HCT116 (cell line): ENCODE measurements around the gene FAM53A. TPM values are rescaled to one million over a fixed set of nuclear protein-coding genes. Genes with fewer than 3 reads are reported as not detected.

Source experiments
- ATAC-seq: fragments of 200-7000 bp; cut with Tn5 transposase; 2 replicates; pipeline ENCODE4 v1.9.1; 2020; ENCODE audit warnings: mild to moderate bottlenecking, moderate library complexity
- BruUV-seq: library from RNA; stranded (reverse); fragments of 400-500 nt; replicated peaks from 2 replicates; lab custom pipeline; 2021; lab: Mats Ljungman, UMichigan
- CTCF ChIA-PET: fragments of 300-600 bp; sonication (Branson Sonifier 250); formaldehyde crosslinking; loops from one replicate; lab custom pipeline; 2021; ENCODE audit warnings: antibody characterized with exemption; lab: Charles Lee
- POLR2A ChIA-PET: fragments of 300-600, 350-600 bp; sonication (Branson Sonifier 250); formaldehyde crosslinking; loops from one replicate; lab custom pipeline; 2021; ENCODE audit warnings: antibody characterized with exemption; lab: Charles Lee
- RAD21 ChIA-PET, 2 experiments: fragments of 300-600 bp; sonication (Branson Sonifier 250); formaldehyde crosslinking; loops; one replicate each; lab custom pipeline; 2023; ENCODE audit warnings: low total read pairs in 2 of 2; ENCODE audit not compliant: uncharacterized antibody in 2 of 2, unreplicated experiment in 2 of 2, low non-redundant PET in 1 of 2; lab: Charles Lee
- DNase-seq: peaks from one replicate; pipeline ENCODE4 v3.0.0-alpha.2; 2010; ENCODE audit warnings: low read depth, low spot score
- H2AFZ ChIP-seq: fragments of 200-600 bp; shearing (Covaris generic), sonication (generic); 2 replicates; pipeline ENCODE4 v1.6.1; 2017; ENCODE audit warnings: low read depth, mixed run types, mixed read lengths, antibody characterized with exemption, low read length; ENCODE audit not compliant: poor library complexity, severe bottlenecking
- H3K27ac ChIP-seq: 2 replicates; pipeline ENCODE4 v1.5.1; 2012; ENCODE audit warnings: low read depth, low read length
- H3K27me3 ChIP-seq: fragments of 200-600 bp; sonication (generic); 2 replicates; pipeline ENCODE4 v1.6.1; 2016; ENCODE audit warnings: mixed run types, low read length, mixed read lengths; ENCODE audit not compliant: insufficient read depth
- H3K36me3 ChIP-seq, 2 experiments: fragments of 200-500 bp in 1 of 2; fragments of 200-600 bp in 1 of 2; sonication (Bioruptor generic) in 1 of 2; sonication (generic) in 1 of 2; 2 replicates each; pipeline versions ENCODE4 v1.5.1 to v1.6.1; 2014 to 2016; ENCODE audit warnings: low read length in 2 of 2, inconsistent platforms in 1 of 2, mixed read lengths in 1 of 2, mixed run types in 1 of 2; ENCODE audit not compliant: insufficient read depth in 2 of 2, control insufficient read depth in 1 of 2
- H3K4me1 ChIP-seq, 2 experiments: fragments of 200-600 bp in 1 of 2; sonication (generic) in 1 of 2; 2 replicates each; pipeline versions ENCODE4 v1.5.1 to v1.6.1; 2012 to 2017; ENCODE audit warnings: low read length in 2 of 2, inconsistent platforms in 1 of 2, mild to moderate bottlenecking in 1 of 2, mixed read lengths in 1 of 2, mixed run types in 1 of 2, moderate library complexity in 1 of 2; ENCODE audit not compliant: insufficient read depth in 2 of 2, control insufficient read depth in 1 of 2
- H3K4me2 ChIP-seq: fragments of 200-600 bp; sonication (generic); 2 replicates; pipeline ENCODE4 v1.6.1; 2017; ENCODE audit warnings: mixed run types, low read length, mixed read lengths
- H3K4me3 ChIP-seq, 2 experiments: fragments of 200-600 bp in 1 of 2; sonication (generic) in 1 of 2; replicated peaks in 1 of 2; 2 replicates each; pipeline ENCODE4 v1.5.1; 2011 to 2016; ENCODE audit warnings: low read length in 2 of 2, control low read depth in 1 of 2, low read depth in 1 of 2, mild to moderate bottlenecking in 1 of 2, mixed read lengths in 1 of 2, mixed run types in 1 of 2
- H3K79me2 ChIP-seq: fragments of 200-600 bp; sonication (generic); 2 replicates; pipeline ENCODE4 v1.6.1; 2017; ENCODE audit warnings: mild to moderate bottlenecking, mixed run types, low read length, moderate library complexity, mixed read lengths; ENCODE audit not compliant: insufficient read depth
- H3K9ac ChIP-seq: fragments of 200-600 bp; sonication (generic); 2 replicates; pipeline ENCODE4 v1.6.1; 2016; ENCODE audit warnings: low read length, mixed read lengths
- H3K9me2 ChIP-seq: fragments of 200-600 bp; sonication (generic), shearing (Covaris generic); 2 replicates; pipeline ENCODE4 v1.6.1; 2017; ENCODE audit warnings: mixed run types, mild to moderate bottlenecking, moderate library complexity; ENCODE audit not compliant: insufficient read depth
- H3K9me3 ChIP-seq, 2 experiments: fragments of 200-500 bp in 1 of 2; fragments of 200-600 bp in 1 of 2; sonication (Bioruptor generic) in 1 of 2; sonication (generic) in 1 of 2; 2 replicates each; pipeline ENCODE4 v1.6.1; 2014 to 2017; ENCODE audit warnings: low read length in 2 of 2, mixed read lengths in 2 of 2, inconsistent platforms in 1 of 2, low read depth in 1 of 2, mild to moderate bottlenecking in 1 of 2, mixed run types in 1 of 2, moderate library complexity in 1 of 2; ENCODE audit not compliant: control insufficient read depth in 1 of 2, insufficient read depth in 1 of 2
- H4K20me1 ChIP-seq: fragments of 200-600 bp; sonication (generic), shearing (Covaris generic); 2 replicates; pipeline ENCODE4 v1.6.1; 2017; ENCODE audit warnings: mixed run types, mild to moderate bottlenecking, moderate library complexity; ENCODE audit not compliant: insufficient read depth
- CEBPB ChIP-seq: IDR thresholded peaks from 2 replicates; pipeline ENCODE4 v1.6.1; 2012; ENCODE audit warnings: low read depth
- CTCF ChIP-seq, 3 experiments: fragments of 200-600 bp in 1 of 3; sonication (generic) in 1 of 3; IDR thresholded peaks in 2 of 3; conservative IDR thresholded peaks in 1 of 3; 2 replicates each; pipeline ENCODE4 v1.5.1; 2012 to 2017; ENCODE audit warnings: low read depth in 2 of 3, low read length in 2 of 3, antibody characterized with exemption in 1 of 3, borderline replicate concordance in 1 of 3, control low read depth in 1 of 3, mild to moderate bottlenecking in 1 of 3, mixed read lengths in 1 of 3, mixed run types in 1 of 3, moderate library complexity in 1 of 3; ENCODE audit not compliant: insufficient read depth in 1 of 3
- EGR1 ChIP-seq: IDR thresholded peaks from 2 replicates; pipeline ENCODE4 v1.6.1; 2012; ENCODE audit warnings: low read depth
- ELF1 ChIP-seq: IDR thresholded peaks from 2 replicates; pipeline ENCODE4 v1.6.1; 2012; ENCODE audit warnings: low read depth, borderline replicate concordance
- EZH2 ChIP-seq: fragments of 200-600 bp; sonication (generic); IDR thresholded peaks from 2 replicates; pipeline ENCODE4 v1.6.1; 2017; ENCODE audit warnings: antibody characterized with exemption, mixed run types
- JUND ChIP-seq: IDR thresholded peaks from 2 replicates; pipeline ENCODE4 v1.6.1; 2012
- POLR2A ChIP-seq: IDR thresholded peaks from 2 replicates; pipeline ENCODE4 v1.7.0; 2011; ENCODE audit warnings: borderline replicate concordance; ENCODE audit not compliant: insufficient read depth, insufficient read length; ENCODE audit errors: extremely low read depth
- POLR2AphosphoS5 ChIP-seq: IDR thresholded peaks from 2 replicates; pipeline ENCODE4 v1.6.1; 2011; ENCODE audit warnings: mild to moderate bottlenecking, low read depth, low read length, moderate library complexity
- RAD21 ChIP-seq: IDR thresholded peaks from 2 replicates; pipeline ENCODE4 v1.6.1; 2012; ENCODE audit warnings: low read depth, mild to moderate bottlenecking
- SIN3A ChIP-seq: IDR thresholded peaks from 2 replicates; pipeline ENCODE4 v1.6.1; 2012; ENCODE audit warnings: low read depth
- SRF ChIP-seq: IDR thresholded peaks from 2 replicates; pipeline ENCODE4 v1.6.1; 2012; ENCODE audit warnings: low read depth
- TCF7L2 ChIP-seq: IDR thresholded peaks from 2 replicates; pipeline ENCODE4 v1.7.0; 2011; ENCODE audit warnings: borderline replicate concordance, inconsistent platforms; ENCODE audit not compliant: insufficient read depth, insufficient read length; ENCODE audit errors: extremely low read depth
- YY1 ChIP-seq: IDR thresholded peaks from 2 replicates; pipeline ENCODE4 v1.6.1; 2011; ENCODE audit warnings: low read length, low read depth, moderate library complexity, mild to moderate bottlenecking; ENCODE audit not compliant: insufficient replicate concordance; ENCODE audit errors: extremely low read depth
- ZFX ChIP-seq: fragments of 450-650 bp; IDR thresholded peaks from 2 replicates; pipeline ENCODE4 v1.6.1; 2017
- intact Hi-C: fragments of 100-400 bp; cut with micrococcal nuclease; formaldehyde crosslinking; loops from 2 replicates; pipeline ENCODE4 v1.10.0; 2022
- total RNA-seq: library from RNA; stranded (reverse); gene quantifications from one replicate; pipeline ENCODE4 v1.2.1, GENCODE V29; 2021; ENCODE audit not compliant: unreplicated experiment
- TF ChIP-seq, protein P1 (sequence below): IDR thresholded peaks from 2 replicates; pipeline ENCODE4 v1.6.1; 2012

Gene FAM53A
- total RNA-seq, 1 experiment from 2014 or later = 1.1 TPM

GRCh38 chr4:1730532-1731135 lies 46.5 kb upstream of the FAM53A start:
- peaks cover 87% of the 10 kb centered on the region for H3K79me2 ChIP-seq
- no TSS peak for BruUV-seq

DNA sequence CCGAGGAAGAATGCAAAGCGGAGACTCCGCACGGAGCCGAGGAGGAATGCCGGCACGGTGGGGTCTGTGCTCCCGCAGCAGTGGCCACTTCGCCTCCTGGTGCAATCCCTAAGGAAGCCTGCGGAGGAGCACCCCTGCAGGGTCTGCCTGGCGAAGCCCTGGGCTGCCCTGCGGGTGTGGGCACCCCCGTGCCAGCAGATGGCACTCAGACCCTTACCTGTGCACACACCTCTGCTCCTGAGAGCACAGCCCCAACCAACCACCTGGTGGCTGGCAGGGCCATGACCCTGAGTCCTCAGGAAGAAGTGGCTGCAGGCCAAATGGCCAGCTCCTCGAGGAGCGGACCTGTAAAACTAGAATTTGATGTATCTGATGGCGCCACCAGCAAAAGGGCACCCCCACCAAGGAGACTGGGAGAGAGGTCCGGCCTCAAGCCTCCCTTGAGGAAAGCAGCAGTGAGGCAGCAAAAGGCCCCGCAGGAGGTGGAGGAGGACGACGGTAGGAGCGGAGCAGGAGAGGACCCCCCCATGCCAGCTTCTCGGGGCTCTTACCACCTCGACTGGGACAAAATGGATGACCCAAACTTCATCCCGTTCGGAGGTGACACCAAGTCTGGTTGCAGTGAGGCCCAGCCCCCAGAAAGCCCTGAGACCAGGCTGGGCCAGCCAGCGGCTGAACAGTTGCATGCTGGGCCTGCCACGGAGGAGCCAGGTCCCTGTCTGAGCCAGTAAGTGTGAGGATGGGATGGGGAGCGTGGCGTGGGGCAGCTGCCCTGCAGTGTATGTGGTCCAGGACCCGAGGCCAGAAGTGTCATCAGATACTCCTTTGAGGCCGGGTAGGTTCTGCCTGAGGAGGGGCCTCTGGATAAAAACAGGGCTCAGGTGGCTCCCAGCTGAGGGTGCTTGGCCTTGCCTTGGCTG lies 44.2 kb upstream of the FAM53A start:
- Histone ChIP-seq H3K79me2 (peaks cover 97% of the 10 kb centered on the region), H3K9ac (no peak overlapping the region), H3K27me3 (no peaks in the 10 kb centered on the region), H4K20me1 (no peaks in the 10 kb centered on the region), H3K27ac (peak overlapping the region; percentile 74), H3K36me3 (peaks cover 38 to 88% of the 10 kb centered on the region in 2 experiments), H3K4me1 (peaks cover 12 to 27% of the 10 kb centered on the region in 2 experiments), H3K9me3 (no peaks in the 10 kb centered on the region), H3K4me3 (no peak overlapping the region), H3K9me2 (no peaks in the 10 kb centered on the region), H3K4me2 (no peak overlapping the region), H2AFZ (no peak overlapping the region)
- intact Hi-C loops = no loop called here
- TF ChIP-seq CTCF (IDR thresholded peaks at IDR 0.05 in 2 of 3, conservative IDR thresholded peaks at IDR 0.05 in 1 of 3; ENCODE audit: borderline replicate concordance in 1 of 3, insufficient read depth in 1 of 3, low read depth in 2 of 3, low read length in 2 of 3) (peak in 1 of 3 experiments; percentile 22; a peak in 1 of 6 replicates), CEBPB (no peak)
- DNase-seq = no peak
- CTCF ChIA-PET = interaction anchor here (1.8 kb wide), 1 partner anchor 35 kb away, joined by 17 read pairs; no protein-coding TSS in a partner anchor
- BruUV-seq = no TSS peak
- POLR2A ChIA-PET = no interaction called here
- RAD21 ChIA-PET = no interaction called here
- ATAC-seq = peak; percentile 37

More at GRCh38 chr4:1730532-1731135, 46.5 kb upstream of the FAM53A start:
- no peaks in the 10 kb centered on the region for H3K9me3 ChIP-seq
- ChIA-PET CTCF (interaction anchor here (1.6 to 1.8 kb wide), 2 partner anchors 17 to 37 kb away, joined by 4 to 17 read pairs; no protein-coding TSS in a partner anchor), POLR2A (no interaction called here)
- no peaks in the 10 kb centered on the region for H3K27me3 ChIP-seq
- no peaks in the 10 kb centered on the region for H4K20me1 ChIP-seq
- H3K4me3 ChIP-seq = no peak overlapping the region
- no peak overlapping the region for H3K9ac ChIP-seq
- intact Hi-C loops = no loop called here
- no peaks in the 10 kb centered on the region for H3K9me2 ChIP-seq
- H3K36me3 ChIP-seq = peaks cover 37 to 85% of the 10 kb centered on the region in 2 experiments
- no peak overlapping the region; the same call in 1 of the 2 replicates for H3K27ac ChIP-seq
- TF ChIP-seq, protein P1, sequence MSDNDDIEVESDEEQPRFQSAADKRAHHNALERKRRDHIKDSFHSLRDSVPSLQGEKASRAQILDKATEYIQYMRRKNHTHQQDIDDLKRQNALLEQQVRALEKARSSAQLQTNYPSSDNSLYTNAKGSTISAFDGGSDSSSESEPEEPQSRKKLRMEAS = no peak
- TF ChIP-seq POLR2AphosphoS5 (no peak), EZH2 (no peak), EGR1 (no peak), JUND (no peak), TCF7L2 (no peak), POLR2A (no peak), RAD21 (no peak), ZFX (no peak), SRF (no peak), YY1 (no peak), ELF1 (no peak), SIN3A (no peak)
- TF ChIP-seq, all 23 proteins: peak for 0
- Histone ChIP-seq H3K4me1 (peaks cover 12 to 21% of the 10 kb centered on the region in 2 experiments), H3K4me2 (no peak overlapping the region), H2AFZ (no peak overlapping the region)
- no peak for DNase-seq
- ATAC-seq = no peak
- RAD21 ChIA-PET = no interaction called here
